Transverse colon (tissue), 4 donors: ENCODE results near the gene KRTAP10-11.

Source experiments
- EP300 ChIP-seq: sonication (generic); formaldehyde crosslinking; IDR thresholded peaks from one replicate; pipeline ENCODE4 v1.6.1; 2017; ENCODE audit warnings: antibody characterized with exemption, low read depth
- POLR2A ChIP-seq: fragments of 450-650 bp; IDR thresholded peaks from one replicate; pipeline ENCODE4 v1.6.1; 2016; ENCODE audit warnings: antibody characterized with exemption, mild to moderate bottlenecking, moderate library complexity
- POLR2AphosphoS5 ChIP-seq, 3 donors: sonication (generic); formaldehyde crosslinking; IDR thresholded peaks; one replicate each; pipeline ENCODE4 v1.6.1; 2016; ENCODE audit warnings: antibody characterized with exemption in 3 of 3
- TF ChIP-seq, protein P1 (sequence below), 5 experiments: fragments of 200-600 bp in 3 of 5; fragments of 450-650 bp in 2 of 5; sonication (generic) in 3 of 5; IDR thresholded peaks; 1 replicate in 2 of 5; 2 replicates in 3 of 5; pipeline ENCODE4 v1.5.1; 2016 to 2017; ENCODE audit warnings: antibody characterized with exemption in 5 of 5, inconsistent platforms in 3 of 5, mild to moderate bottlenecking in 2 of 5, moderate library complexity in 1 of 5

DNA sequence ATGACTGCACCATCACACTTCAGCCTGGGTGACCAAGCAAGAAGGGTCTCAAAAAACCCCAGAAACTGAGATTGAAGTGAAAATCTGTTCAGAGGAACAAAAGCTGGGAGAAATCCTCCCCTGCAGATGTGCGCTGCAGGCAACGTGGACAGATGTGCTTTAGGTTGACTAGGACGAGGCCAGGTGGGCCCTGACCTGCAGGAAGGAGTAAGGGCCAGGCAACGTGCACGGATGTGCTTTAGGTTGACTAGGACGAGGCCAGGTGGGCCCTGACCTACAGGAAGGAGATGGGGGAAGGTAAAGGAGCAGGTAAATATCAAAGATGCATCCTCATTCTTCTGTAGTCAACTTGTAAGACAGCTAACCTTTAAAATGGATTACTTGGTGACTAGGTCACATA is 38.3 kb downstream of the KRTAP10-11 start:
- TF ChIP-seq, protein P1, sequence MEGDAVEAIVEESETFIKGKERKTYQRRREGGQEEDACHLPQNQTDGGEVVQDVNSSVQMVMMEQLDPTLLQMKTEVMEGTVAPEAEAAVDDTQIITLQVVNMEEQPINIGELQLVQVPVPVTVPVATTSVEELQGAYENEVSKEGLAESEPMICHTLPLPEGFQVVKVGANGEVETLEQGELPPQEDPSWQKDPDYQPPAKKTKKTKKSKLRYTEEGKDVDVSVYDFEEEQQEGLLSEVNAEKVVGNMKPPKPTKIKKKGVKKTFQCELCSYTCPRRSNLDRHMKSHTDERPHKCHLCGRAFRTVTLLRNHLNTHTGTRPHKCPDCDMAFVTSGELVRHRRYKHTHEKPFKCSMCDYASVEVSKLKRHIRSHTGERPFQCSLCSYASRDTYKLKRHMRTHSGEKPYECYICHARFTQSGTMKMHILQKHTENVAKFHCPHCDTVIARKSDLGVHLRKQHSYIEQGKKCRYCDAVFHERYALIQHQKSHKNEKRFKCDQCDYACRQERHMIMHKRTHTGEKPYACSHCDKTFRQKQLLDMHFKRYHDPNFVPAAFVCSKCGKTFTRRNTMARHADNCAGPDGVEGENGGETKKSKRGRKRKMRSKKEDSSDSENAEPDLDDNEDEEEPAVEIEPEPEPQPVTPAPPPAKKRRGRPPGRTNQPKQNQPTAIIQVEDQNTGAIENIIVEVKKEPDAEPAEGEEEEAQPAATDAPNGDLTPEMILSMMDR (IDR thresholded peaks at IDR 0.05): no peak
- TF ChIP-seq POLR2A: no peak
- TF ChIP-seq POLR2AphosphoS5 (IDR thresholded peaks at IDR 0.05): no peak
- TF ChIP-seq EP300: no peak
